Pancreas (tissue), 10 donors: ENCODE results near the gene DNAH8. TPM values are rescaled to one million over a fixed set of nuclear protein-coding genes. Genes with fewer than 3 reads are reported as not detected.

Experiments used
- ATAC-seq, 4 donors: fragments of 200-7000 bp; cut with Tn5 transposase; one replicate each; pipeline versions ENCODE4 v1.8.0 to v1.9.1; 2020; ENCODE audit warnings: mild to moderate bottlenecking in 4 of 4, moderate library complexity in 4 of 4
- DNase-seq, 6 donors: peaks; one replicate each; pipeline ENCODE4 v3.0.0-alpha.2; 2020
- FAIRE-seq: peaks from 2 replicates; lab custom pipeline; 2012; peaks lifted over from hg19 to GRCh38; lab: Jason Lieb, UNC
- H3K27ac ChIP-seq, 4 donors: fragments of 200-600 bp; sonication (generic); 1 replicate in 3 of 4; 2 replicates in 1 of 4; pipeline versions ENCODE4 v1.5.0 to v1.8.0; 2020
- H3K27me3 ChIP-seq, 4 donors: fragments of 200-600 bp; one replicate each; pipeline ENCODE4 v1.8.0; 2021
- H3K36me3 ChIP-seq, 3 donors: fragments of 200-600 bp; sonication (generic) in 1 of 3; one replicate each; pipeline versions ENCODE4 v1.5.0 to v1.8.0; 2020 to 2021
- H3K4me1 ChIP-seq, 3 donors: fragments of 200-600 bp; one replicate each; pipeline ENCODE4 v1.8.0; 2021
- H3K4me3 ChIP-seq, 4 donors: fragments of 200-600 bp; sonication (generic) in 2 of 4; one replicate each; pipeline versions ENCODE4 v1.5.0 to v1.8.0; 2020 to 2021
- H3K9me3 ChIP-seq, 4 donors: fragments of 200-600 bp; one replicate each; pipeline ENCODE4 v1.8.0; 2021
- CTCF ChIP-seq, 4 donors: fragments of 200-600 bp; sonication (generic) in 3 of 4; IDR thresholded peaks; one replicate each; pipeline versions ENCODE4 v1.5.0 to v1.8.0; 2021; ENCODE audit warnings: antibody characterized with exemption in 4 of 4
- WGBS, 2 donors: extraction: QIAGEN DNeasy Blood & Tissue Kit; methylation state at CpG; one replicate each; pipeline ENCODE4 v1.1.7; 2013; 5-methylcytosine and 5-hydroxymethylcytosine counted together
- intact Hi-C, 3 donors: fragments of 100-400 bp; cut with DNase I; formaldehyde crosslinking; loops; one replicate each; pipeline versions ENCODE4 v1.11.1 to v1.14.2; 2022
- polyA plus RNA-seq, 2 donors: library from polyadenylated mRNA; stranded (reverse); fragments of 200-250 nt; gene quantifications; one replicate each; pipeline ENCODE4 v1.2.3, GENCODE V29; 2013
- total RNA-seq, 6 donors: library from RNA; stranded (reverse); fragmentation: NEBNext Ultra II Directional in 4 of 6; extraction: Animal tissue kit (Norgen Biotek cat#: 25700) in 4 of 6; gene quantifications; one replicate each; pipeline versions ENCODE4 v1.2.1 to v1.2.4, GENCODE V29; 2021 to 2023
- donor health status: healthy with polysubstance abuse.
- donor health status: DM: no; HTN: no; CAD: no; lungs with moderate emphysema.
- donor health status: DM: no; HTN: no; CAD: no.
- donor health status: control.
- donor health status: control.
- donor health status: Bipolar disorder and iron deficiency.
- donor health status: DM: yes; HTN: yes; CAD: no.
- donor health status: DM: no; HTN: no; CAD: no.
- donor health status: DM: no; HTN: no; CAD: no.
- donor health status: DM: yes; HTN: yes; CAD: no.

DNAH8 gene
- total and polyA plus RNA-seq, 8 donors, result not detected

GRCh38 chr6:39058471-39059147, 343.5 kb downstream of the DNAH8 start:
- intact Hi-C loops, result no loop called here

DNA sequence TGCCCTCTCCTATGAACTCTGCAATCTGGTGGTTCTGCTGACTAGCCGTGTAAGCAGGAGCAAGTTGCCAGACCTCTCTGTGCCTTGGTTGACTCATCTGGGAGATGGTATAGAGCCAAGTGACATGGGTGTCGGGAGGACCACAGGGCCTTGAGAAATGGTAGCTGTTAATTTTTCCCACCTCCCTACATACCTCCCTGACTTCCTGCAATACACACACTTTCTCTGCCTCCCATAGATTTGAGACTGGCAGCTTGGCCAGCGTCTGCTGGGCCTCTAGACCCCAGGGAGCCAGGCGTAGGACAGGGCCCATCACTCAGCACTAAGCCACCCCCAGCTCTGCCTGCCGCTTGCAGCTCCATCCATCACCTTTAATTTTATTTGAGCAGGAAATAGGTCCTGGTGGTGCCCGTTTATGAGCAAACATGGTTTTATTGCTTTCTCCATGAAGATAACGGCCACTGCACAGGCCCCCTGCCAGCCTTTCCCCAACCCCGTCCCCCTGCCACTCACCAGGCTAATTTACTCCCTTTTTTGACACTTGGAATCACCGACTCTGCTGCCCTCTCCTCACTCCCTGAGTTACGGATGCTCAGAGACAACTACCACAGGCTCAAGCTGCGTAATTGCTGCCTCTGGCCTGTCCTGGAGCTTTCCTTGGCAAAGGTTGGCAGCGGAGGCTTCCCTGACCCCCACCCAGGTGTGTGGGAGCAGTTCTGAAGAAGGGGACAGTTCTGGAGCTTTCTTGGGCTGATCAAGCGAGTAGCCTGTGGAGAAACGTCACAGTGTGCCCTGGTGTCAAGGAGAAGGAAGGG, 344.6 kb downstream of the DNAH8 start:
- H3K36me3 ChIP-seq, result no peaks in the 10 kb centered on the region
- TF ChIP-seq CTCF (IDR thresholded peaks at IDR 0.05), result no peak
- ATAC-seq (peak in 1 of 4 donors; percentile 8), DNase-seq (peak in 1 of 6 donors; percentile 25), FAIRE-seq (no peak)
- intact Hi-C loops, result no loop called here
- H3K4me3 ChIP-seq, result no peak overlapping the region
- H3K9me3 ChIP-seq, result no peaks in the 10 kb centered on the region
- no peaks in the 10 kb centered on the region for H3K27me3 ChIP-seq
- 74 to 80% methylated on average over 14 of the region's 14 CpGs for WGBS, 2 donors
- no peak overlapping the region for H3K27ac ChIP-seq
- peaks cover 0 to 6% (median 0%) of the 10 kb centered on the region in 3 donors for H3K4me1 ChIP-seq

More at GRCh38 chr6:39058471-39059147, 343.5 kb downstream of the DNAH8 start:
- TF ChIP-seq CTCF (IDR thresholded peaks at IDR 0.05), result no peak
- Histone ChIP-seq H3K4me1 (peaks cover 0 to 6% (median under 1%) of the 10 kb centered on the region in 3 donors), H3K9me3 (no peaks in the 10 kb centered on the region), H3K36me3 (no peaks in the 10 kb centered on the region), H3K4me3 (no peak overlapping the region), H3K27me3 (no peaks in the 10 kb centered on the region), H3K27ac (no peak overlapping the region)
- DNase-seq (no peak), FAIRE-seq (no peak), ATAC-seq (no peak)
- WGBS, 2 donors, result 81 to 92% methylated on average over 6 of the region's 6 CpGs

- Histone ChIP-seq H3K4me3 (no peak overlapping the region), H3K27ac (no peak overlapping the region), H3K4me1 (no peaks in the 10 kb centered on the region), H3K36me3 (no peaks in the 10 kb centered on the region), H3K9me3 (no peaks in the 10 kb centered on the region), H3K27me3 (no peaks in the 10 kb centered on the region)
- no peak for TF ChIP-seq CTCF (IDR thresholded peaks at IDR 0.05)
- FAIRE-seq (no peak), ATAC-seq (no peak), DNase-seq (no peak)
- WGBS, 2 donors, result 84 to 87% methylated on average over 7 of the region's 7 CpGs
- intact Hi-C loops, result no loop called here
These were observed 345.5 kb downstream of the DNAH8 start for GRCh38 chr6:39060467-39061160.

GRCh38 chr6:39061182-39061581, 346.1 kb downstream of the DNAH8 start:
- H3K4me1 ChIP-seq, result no peaks in the 10 kb centered on the region
- ATAC-seq (peak in 2 of 4 donors; percentile 25 to 56), DNase-seq (no peak), FAIRE-seq (no peak)
- 86 to 88% methylated on average over 6 of the region's 6 CpGs for WGBS, 2 donors
- H3K4me3 ChIP-seq, result no peak overlapping the region
- H3K36me3 ChIP-seq, result no peaks in the 10 kb centered on the region
- intact Hi-C loops, result no loop called here
- no peak for TF ChIP-seq CTCF (IDR thresholded peaks at IDR 0.05)
- no peak overlapping the region for H3K27ac ChIP-seq
- H3K9me3 ChIP-seq, result no peaks in the 10 kb centered on the region
- H3K27me3 ChIP-seq, result no peaks in the 10 kb centered on the region
